Heart right ventricle (tissue), 16 donors: Measurements from ENCODE around the gene NELL2. TPM values are rescaled to one million over a fixed set of nuclear protein-coding genes. Genes with fewer than 3 reads are reported as not detected.

Source experiments
- ATAC-seq, 8 donors: fragments of 200-7000 bp; cut with Tn5 transposase; one replicate each; pipeline ENCODE4 v1.9.1; 2020; ENCODE audit warnings: mild to moderate bottlenecking in 8 of 8, moderate library complexity in 8 of 8, moderate number of reproducible peaks in 1 of 8
- DNase-seq, 2 donors: peaks; one replicate each; pipeline ENCODE4 v3.0.0-alpha.2; 2020
- H3K27ac ChIP-seq, 10 donors: fragments of 200-600 bp; sonication (generic) in 2 of 10; one replicate each; pipeline versions ENCODE4 v1.5.0 to v1.8.0; 2020 to 2022; ENCODE audit warnings: mild to moderate bottlenecking in 3 of 10
- H3K27me3 ChIP-seq, 7 donors: fragments of 200-600 bp; one replicate each; pipeline ENCODE4 v1.8.0; 2021 to 2022; ENCODE audit warnings: mild to moderate bottlenecking in 2 of 7
- H3K36me3 ChIP-seq, 9 donors: fragments of 200-600 bp; sonication (generic) in 1 of 9; one replicate each; pipeline versions ENCODE4 v1.5.0 to v1.8.0; 2020 to 2022; ENCODE audit warnings: mild to moderate bottlenecking in 2 of 9
- H3K4me1 ChIP-seq, 9 donors: fragments of 200-600 bp; sonication (generic) in 1 of 9; one replicate each; pipeline versions ENCODE4 v1.5.0 to v1.8.0; 2020 to 2022; ENCODE audit warnings: mild to moderate bottlenecking in 4 of 9
- H3K4me3 ChIP-seq, 10 donors: fragments of 200-600 bp; sonication (generic) in 2 of 10; one replicate each; pipeline versions ENCODE4 v1.5.0 to v1.8.0; 2020 to 2022; ENCODE audit warnings: mild to moderate bottlenecking in 7 of 10, moderate library complexity in 2 of 10
- H3K9me3 ChIP-seq, 11 donors: fragments of 200-600 bp in 10 of 11; sonication (generic) in 2 of 11; one replicate each; pipeline versions ENCODE4 v1.5.0 to v1.8.0; 2013 to 2022; ENCODE audit warnings: mild to moderate bottlenecking in 2 of 11, control low read depth in 1 of 11, moderate library complexity in 1 of 11
- CTCF ChIP-seq, 9 donors: fragments of 200-600 bp; sonication (generic) in 2 of 9; IDR thresholded peaks; one replicate each; pipeline versions ENCODE4 v1.5.0 to v1.8.0; 2021 to 2022; ENCODE audit warnings: antibody characterized with exemption in 9 of 9, mild to moderate bottlenecking in 5 of 9, moderate library complexity in 1 of 9
- WGBS, 2 donors: extraction: QIAGEN DNeasy Blood & Tissue Kit; methylation state at CpG; one replicate each; pipeline ENCODE4 v1.1.7; 2013; ENCODE audit warnings: inconsistent platforms in 1 of 2; 5-methylcytosine and 5-hydroxymethylcytosine counted together
- intact Hi-C, 10 donors: fragments of 100-400 bp; cut with DNase I; formaldehyde crosslinking; loops; one replicate each; pipeline versions ENCODE4 v1.11.1 to v1.14.2; 2022
- polyA plus RNA-seq, 2 donors: library from polyadenylated mRNA; stranded (reverse); fragments of 200-250 nt; gene quantifications; one replicate each; pipeline ENCODE4 v1.2.3, GENCODE V29; 2013
- total RNA-seq, 10 donors: library from RNA; stranded (reverse); fragmentation: NEBNext Ultra II Directional in 3 of 10; extraction: Animal tissue kit (Norgen Biotek cat#: 25700) in 3 of 10; gene quantifications; one replicate each; pipeline versions ENCODE4 v1.2.1 to v1.2.4, GENCODE V29; 2021 to 2023
- donor health status: Arrhythmogenic right ventricular cardiomyopathy.
- donor health status: ischemic (EF 13 %, LVEDD 7.1; RV severe dilation, severe dysfunction).
- donor health status: healthy with polysubstance abuse.
- donor health status: DM: no; HTN: yes; CAD: no.
- donor health status: DM: no; HTN: no; CAD: no.
- donor health status: ischemic (EF 25% LVEDD 6.9; RV normal size, moderate dysfunction).
- donor health status: ischemic (EF 25% LVEDD 5.7; RV mildly dilated, moderate dysfunction).
- donor health status: healthy.
- donor health status: DM: yes; HTN: yes; CAD: no.
- donor health status: Ischemic cardiomyopathy.
- donor health status: ischemic (EF 35%, LVEDD 5.7; RV mildly dilated, moderate dysfunction).
- donor health status: nonischemic (EF 11% LVEDD 7.7; RV severe dilation, severe dysfunction).
- donor health status: DM: yes; HTN: yes; CAD: no.
- donor health status: PGD.
- donor health status: ischemic (EF 29% LVEDD 5.4; RV normal size, mild dysfunction).
- donor health status: nonischemic (EF 23%, LVEDD 6.1; RV moderate dilation, normal function).

NELL2 gene
- total and polyA plus RNA-seq, 12 donors = 0.06 to 2.8 (median 0.46) TPM; not detected in 3

- no peak for DNase-seq
- peaks cover 0 to 13% (median 0%) of the 10 kb centered on the region in 11 donors for H3K9me3 ChIP-seq
- WGBS, 2 donors = 29 to 45% methylated on average over 1 of the region's 1 CpG
- no peak overlapping the region for H3K27ac ChIP-seq
- H3K4me3 ChIP-seq = no peak overlapping the region
- TF ChIP-seq CTCF (IDR thresholded peaks at IDR 0.05) = peak in 3 of 9 donors; percentile 16 to 22 (median 16)
- no peak for ATAC-seq
- H3K4me1 ChIP-seq = peaks cover 0 to 24% (median 20%) of the 10 kb centered on the region in 9 donors
- intact Hi-C loops = no loop called here
- H3K36me3 ChIP-seq = no peaks in the 10 kb centered on the region
- H3K27me3 ChIP-seq = peaks cover 0 to 81% (median 69%) of the 10 kb centered on the region in 7 donors
Measured at GRCh38 chr12:44873898-44874297, 2.2 kb downstream of the NELL2 start.

GRCh38 chr12:44869503-44869902 is 6.6 kb downstream of the NELL2 start:
- peaks cover 0 to 37% (median 0%) of the 10 kb centered on the region in 11 donors for H3K9me3 ChIP-seq
- no peak for ATAC-seq
- peaks cover 0 to 47% (median 33%) of the 10 kb centered on the region in 7 donors for H3K27me3 ChIP-seq
- H3K36me3 ChIP-seq = no peaks in the 10 kb centered on the region
- H3K27ac ChIP-seq = no peak overlapping the region
- no peaks in the 10 kb centered on the region for H3K4me1 ChIP-seq
- no peak for DNase-seq
- intact Hi-C loops = no loop called here
- no peak overlapping the region for H3K4me3 ChIP-seq
- TF ChIP-seq CTCF (IDR thresholded peaks at IDR 0.05) = no peak

- H3K36me3 ChIP-seq = no peaks in the 10 kb centered on the region
- 1 to 38% methylated on average over 2 of the region's 2 CpGs for WGBS, 2 donors
- peaks cover 0 to 50% (median 6%) of the 10 kb centered on the region in 11 donors for H3K9me3 ChIP-seq
- no peak overlapping the region for H3K27ac ChIP-seq
- intact Hi-C loops = no loop called here
- no peak for DNase-seq
- H3K4me3 ChIP-seq = no peak overlapping the region
- no peak for ATAC-seq
- H3K27me3 ChIP-seq = no peaks in the 10 kb centered on the region
- H3K4me1 ChIP-seq = no peaks in the 10 kb centered on the region
- TF ChIP-seq CTCF (IDR thresholded peaks at IDR 0.05) = no peak
Measured at GRCh38 chr12:44863867-44864266, 12.2 kb downstream of the NELL2 start.

- no peak for TF ChIP-seq CTCF (IDR thresholded peaks at IDR 0.05)
- Histone ChIP-seq H3K27me3 (peaks cover 0 to 5% (median 0%) of the 10 kb centered on the region in 7 donors), H3K4me1 (no peaks in the 10 kb centered on the region), H3K36me3 (no peaks in the 10 kb centered on the region), H3K9me3 (peaks cover 0 to 27% (median 6%) of the 10 kb centered on the region in 11 donors), H3K4me3 (no peak overlapping the region), H3K27ac (no peak overlapping the region)
- ATAC-seq (no peak), DNase-seq (no peak)
- intact Hi-C loops = no loop called here
- 50 to 63% methylated on average over 1 of the region's 1 CpG for WGBS, 2 donors
Measured at GRCh38 chr12:44859998-44860689, 16.0 kb downstream of the NELL2 start.
